Measurements from ENCODE around the gene MORN1. TPM values are rescaled to one million over a fixed set of nuclear protein-coding genes. Genes with fewer than 3 reads are reported as not detected.

MORN1 gene
- total RNA-seq, 1 donor from 2014 or later, result 9.0 TPM

DNA sequence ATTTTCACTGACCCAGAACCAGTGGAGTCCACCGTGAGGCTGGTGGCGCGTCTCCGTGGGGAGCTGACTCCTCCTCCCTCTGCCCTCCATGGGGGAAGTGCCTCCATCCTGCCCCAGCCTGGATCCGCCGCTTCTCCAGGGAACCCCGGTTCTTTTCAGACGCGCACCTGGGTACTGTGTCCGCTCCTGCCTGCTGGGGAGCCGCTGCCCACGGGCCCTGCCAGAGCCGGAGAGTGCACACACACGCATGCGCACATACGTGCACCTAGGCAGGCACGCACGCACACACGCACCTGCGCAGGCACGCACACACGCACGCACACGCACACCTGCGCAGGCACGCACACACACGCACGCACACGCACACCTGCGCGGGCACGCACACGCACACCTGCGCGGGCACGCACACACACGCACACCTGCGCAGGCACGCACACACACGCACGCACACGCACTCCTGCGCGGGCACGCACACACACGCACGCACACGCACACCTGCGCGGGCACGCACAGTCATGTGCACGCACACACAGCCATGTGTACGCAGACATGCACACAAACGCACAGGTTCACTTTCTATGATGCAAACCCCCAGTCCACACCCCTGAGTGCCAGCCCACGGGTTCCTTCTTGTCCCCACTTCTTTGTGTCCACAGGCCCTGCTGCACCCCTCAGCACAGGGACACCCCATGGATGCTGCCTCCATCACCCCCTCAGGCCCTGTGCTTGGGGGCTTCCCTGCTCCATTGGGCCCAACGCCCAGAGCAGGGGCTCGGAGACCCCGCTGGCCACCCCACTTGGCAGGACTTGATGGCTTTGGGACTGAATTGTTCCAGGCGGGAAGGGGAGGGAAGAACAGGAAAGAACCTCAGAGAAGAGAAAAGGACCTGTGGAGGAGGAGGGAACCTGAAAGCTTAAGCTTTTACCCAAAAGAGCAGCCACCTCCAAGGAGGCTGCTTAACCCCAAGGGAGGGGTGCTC is 42.7 kb downstream of the MORN1 start:
- ATAC-seq (no peak), DNase-seq (peak; percentile 53)
- Histone ChIP-seq H3K27ac (no peak overlapping the region), H3K4me1 (no peaks in the 10 kb centered on the region), H3K9me3 (no peaks in the 10 kb centered on the region), H3K27me3 (no peaks in the 10 kb centered on the region), H3K4me3 (no peak overlapping the region), H3K36me3 (no peaks in the 10 kb centered on the region)
- TF ChIP-seq, protein P1, sequence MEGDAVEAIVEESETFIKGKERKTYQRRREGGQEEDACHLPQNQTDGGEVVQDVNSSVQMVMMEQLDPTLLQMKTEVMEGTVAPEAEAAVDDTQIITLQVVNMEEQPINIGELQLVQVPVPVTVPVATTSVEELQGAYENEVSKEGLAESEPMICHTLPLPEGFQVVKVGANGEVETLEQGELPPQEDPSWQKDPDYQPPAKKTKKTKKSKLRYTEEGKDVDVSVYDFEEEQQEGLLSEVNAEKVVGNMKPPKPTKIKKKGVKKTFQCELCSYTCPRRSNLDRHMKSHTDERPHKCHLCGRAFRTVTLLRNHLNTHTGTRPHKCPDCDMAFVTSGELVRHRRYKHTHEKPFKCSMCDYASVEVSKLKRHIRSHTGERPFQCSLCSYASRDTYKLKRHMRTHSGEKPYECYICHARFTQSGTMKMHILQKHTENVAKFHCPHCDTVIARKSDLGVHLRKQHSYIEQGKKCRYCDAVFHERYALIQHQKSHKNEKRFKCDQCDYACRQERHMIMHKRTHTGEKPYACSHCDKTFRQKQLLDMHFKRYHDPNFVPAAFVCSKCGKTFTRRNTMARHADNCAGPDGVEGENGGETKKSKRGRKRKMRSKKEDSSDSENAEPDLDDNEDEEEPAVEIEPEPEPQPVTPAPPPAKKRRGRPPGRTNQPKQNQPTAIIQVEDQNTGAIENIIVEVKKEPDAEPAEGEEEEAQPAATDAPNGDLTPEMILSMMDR (IDR thresholded peaks at IDR 0.05), result no peak
- intact Hi-C loops (cut with DNase I), result no loop called here

DNA sequence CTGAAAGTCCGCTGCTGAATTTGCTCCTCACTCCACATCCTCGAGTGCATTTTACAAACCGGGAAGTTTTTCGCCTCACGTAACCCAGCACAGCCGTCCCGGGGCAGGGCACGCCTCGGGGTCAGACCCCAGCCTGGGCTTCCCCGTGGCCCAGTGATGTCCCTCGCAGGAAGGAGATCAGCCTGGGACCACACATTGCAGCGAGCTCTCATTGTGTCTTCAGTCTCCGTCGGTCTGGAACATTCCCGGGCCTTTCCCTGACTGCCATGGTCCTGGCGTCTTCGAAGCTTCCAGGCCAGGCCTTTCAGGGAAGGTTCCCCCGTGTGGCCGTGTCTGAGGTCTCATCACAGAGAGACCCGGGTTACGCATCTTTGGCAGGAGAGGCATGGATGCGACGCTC is 43.5 kb downstream of the MORN1 start:
- H3K27ac ChIP-seq, result no peak overlapping the region
- no peak overlapping the region for H3K4me3 ChIP-seq
- no peaks in the 10 kb centered on the region for H3K27me3 ChIP-seq
- ATAC-seq (no peak), DNase-seq (no peak)
- H3K4me1 ChIP-seq, result no peaks in the 10 kb centered on the region
- no peaks in the 10 kb centered on the region for H3K9me3 ChIP-seq
- TF ChIP-seq, protein P1 (IDR thresholded peaks at IDR 0.05), result no peak
- no peaks in the 10 kb centered on the region for H3K36me3 ChIP-seq
- intact Hi-C loops (cut with DNase I), result no loop called here

DNA sequence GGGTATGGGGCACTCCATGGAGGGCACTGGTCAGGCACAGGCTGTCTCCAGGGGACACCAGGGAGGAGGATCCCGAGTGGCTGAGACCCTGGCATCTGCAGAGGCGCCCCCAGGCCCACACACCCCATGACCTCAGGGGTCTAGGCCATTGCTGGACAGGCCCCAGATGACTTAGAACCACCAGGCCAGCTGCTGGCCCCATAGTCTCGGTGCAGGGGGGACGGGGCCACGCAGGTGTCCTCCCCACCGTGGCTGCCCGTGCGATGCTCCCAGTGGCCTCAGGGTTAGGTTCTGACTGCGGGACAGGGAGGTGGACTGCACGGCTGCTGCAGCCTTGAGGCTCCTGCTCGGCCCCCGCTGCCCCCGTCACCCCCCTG is 44.0 kb downstream of the MORN1 start:
- Histone ChIP-seq H3K9me3 (no peaks in the 10 kb centered on the region), H3K4me1 (no peaks in the 10 kb centered on the region), H3K36me3 (no peaks in the 10 kb centered on the region), H3K27ac (no peak overlapping the region), H3K4me3 (no peak overlapping the region), H3K27me3 (no peaks in the 10 kb centered on the region)
- TF ChIP-seq, protein P1 (IDR thresholded peaks at IDR 0.05), result no peak
- ATAC-seq (no peak), DNase-seq (peak; percentile 32)
- intact Hi-C loops (cut with DNase I), result no loop called here

DNA sequence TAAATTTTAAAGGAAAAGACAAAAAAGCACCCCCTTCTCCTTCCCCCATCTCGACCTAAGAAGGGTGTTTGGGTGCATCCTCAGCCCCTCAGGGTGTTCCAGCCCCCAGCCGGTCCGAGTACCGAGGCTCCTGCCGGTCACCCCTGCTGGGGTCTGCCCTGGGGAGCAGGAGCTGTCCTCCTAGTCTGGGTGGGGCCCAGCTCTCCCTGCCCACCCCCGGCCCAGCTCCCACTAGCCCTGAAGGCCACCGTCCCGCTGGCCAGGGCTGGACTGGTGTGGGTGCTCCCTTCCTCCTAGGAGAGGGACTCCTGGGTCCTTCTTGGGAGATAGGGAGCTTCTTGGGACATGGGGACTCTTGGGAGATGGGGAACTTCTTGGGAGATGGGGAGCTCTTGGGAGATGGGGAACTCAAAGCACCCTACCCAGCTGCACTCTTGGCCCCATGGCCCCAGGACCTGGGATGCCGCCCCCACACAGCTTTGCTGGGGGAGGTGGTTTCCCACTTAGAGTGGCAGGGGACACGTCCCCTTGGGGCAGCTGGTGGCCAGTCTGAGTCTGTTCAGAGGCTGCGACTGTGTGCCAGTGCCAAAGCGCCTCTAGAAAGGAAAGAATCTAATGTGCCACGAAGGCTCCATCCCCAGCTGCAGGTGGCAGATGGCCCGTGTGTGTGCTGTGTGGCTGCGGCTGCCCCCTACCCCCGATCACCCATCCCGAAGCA is 44.5 kb downstream of the MORN1 start:
- TF ChIP-seq, protein P1 (IDR thresholded peaks at IDR 0.05), result no peak
- Histone ChIP-seq H3K4me1 (no peaks in the 10 kb centered on the region), H3K4me3 (no peak overlapping the region), H3K9me3 (no peaks in the 10 kb centered on the region), H3K36me3 (no peaks in the 10 kb centered on the region), H3K27ac (no peak overlapping the region), H3K27me3 (no peaks in the 10 kb centered on the region)
- intact Hi-C loops (cut with DNase I), result no loop called here
- peak; percentile 39 for DNase-seq
- no peak for ATAC-seq

DNA sequence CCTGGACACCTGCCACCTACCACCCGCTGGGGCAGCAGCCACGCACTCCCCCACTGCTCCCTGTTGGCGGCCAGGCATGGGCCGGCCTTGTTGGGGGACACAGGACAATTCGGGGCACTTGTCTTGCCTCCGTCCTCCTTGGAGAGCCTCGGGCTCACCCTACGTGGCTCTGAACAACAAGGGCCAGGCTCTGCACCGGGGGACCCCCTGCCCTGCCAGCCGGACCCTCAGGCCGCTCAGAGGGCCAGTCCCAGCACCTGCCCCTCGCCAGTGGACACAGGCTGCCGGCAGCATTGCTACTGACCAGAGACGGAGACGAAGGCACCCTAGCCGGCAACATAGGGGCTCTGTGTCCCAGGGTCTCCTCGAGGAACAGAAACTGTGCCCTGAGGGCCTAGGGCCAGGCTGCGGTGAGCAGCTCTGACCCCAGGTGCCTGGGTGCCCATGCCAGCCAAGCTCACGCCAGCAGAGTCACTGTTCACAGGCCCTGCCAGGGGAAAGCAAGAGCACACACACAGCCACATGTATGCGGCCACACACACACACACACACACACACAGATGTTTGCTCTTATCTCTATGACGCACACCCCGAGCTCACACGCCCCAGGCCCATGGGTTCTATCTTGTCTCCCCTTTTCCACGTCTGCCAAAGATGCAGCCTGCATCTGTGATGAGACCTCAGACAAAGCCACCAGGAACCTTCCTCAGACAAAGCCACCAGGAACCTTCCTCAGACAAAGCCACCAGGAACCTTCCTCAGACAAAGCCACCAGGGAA is 45.9 kb downstream of the MORN1 start:
- Histone ChIP-seq H3K4me1 (no peaks in the 10 kb centered on the region), H3K9me3 (no peaks in the 10 kb centered on the region), H3K27ac (no peak overlapping the region), H3K27me3 (no peaks in the 10 kb centered on the region), H3K4me3 (no peak overlapping the region), H3K36me3 (no peaks in the 10 kb centered on the region)
- DNase-seq (peak; percentile 55), ATAC-seq (no peak)
- intact Hi-C loops (cut with DNase I), result no loop called here
- TF ChIP-seq, protein P1 (IDR thresholded peaks at IDR 0.05), result no peak

Measured in upper lobe of right lung (tissue), 1 donor.